BLaER1 treated with 17β-estradiol and CSF1 and Interleukin-3, amounts not matched to agents 10 nM and 100 nM (cell line): ENCODE measurements around the gene TOR3A.
"Not testable (repeated sequence)": the region's sequence is repeated elsewhere in the genome, so short reads cannot be mapped to it uniquely, and the experiment has no call there.

Source experiments
- H3K27ac ChIP-seq, 11 experiments: shearing (Covaris generic); formaldehyde crosslinking; 2 replicates each; pipeline ENCODE4 v1.8.1; 2022
- H3K27me3 ChIP-seq, 11 experiments: shearing (Covaris generic); formaldehyde crosslinking; 2 replicates each; pipeline ENCODE4 v1.8.1; 2022
- H3K36me3 ChIP-seq, 11 experiments: shearing (Covaris generic); formaldehyde crosslinking; 2 replicates each; pipeline ENCODE4 v1.8.1; 2022
- H3K4me1 ChIP-seq, 10 experiments: shearing (Covaris generic); formaldehyde crosslinking; 2 replicates each; pipeline ENCODE4 v1.8.1; 2022
- H3K4me2 ChIP-seq, 11 experiments: shearing (Covaris generic); formaldehyde crosslinking; 2 replicates each; pipeline ENCODE4 v1.8.1; 2022
- H3K4me3 ChIP-seq, 10 experiments: shearing (Covaris generic); formaldehyde crosslinking; 2 replicates each; pipeline ENCODE4 v1.8.1; 2022
- H3K9ac ChIP-seq, 11 experiments: shearing (Covaris generic); formaldehyde crosslinking; 2 replicates each; pipeline ENCODE4 v1.8.1; 2022
- H3K9me3 ChIP-seq, 11 experiments: shearing (Covaris generic); formaldehyde crosslinking; replicated peaks in 1 of 11; 2 replicates each; pipeline ENCODE4 v1.8.1; 2022
- H4K20me1 ChIP-seq, 11 experiments: shearing (Covaris generic); formaldehyde crosslinking; 2 replicates each; pipeline ENCODE4 v1.8.1; 2022
- Cebpa-rat ChIP-seq, 11 experiments: shearing (Covaris generic); IDR thresholded peaks; 2 replicates each; pipeline ENCODE4 v1.8.1; 2022

The TOR3A gene, protein sequence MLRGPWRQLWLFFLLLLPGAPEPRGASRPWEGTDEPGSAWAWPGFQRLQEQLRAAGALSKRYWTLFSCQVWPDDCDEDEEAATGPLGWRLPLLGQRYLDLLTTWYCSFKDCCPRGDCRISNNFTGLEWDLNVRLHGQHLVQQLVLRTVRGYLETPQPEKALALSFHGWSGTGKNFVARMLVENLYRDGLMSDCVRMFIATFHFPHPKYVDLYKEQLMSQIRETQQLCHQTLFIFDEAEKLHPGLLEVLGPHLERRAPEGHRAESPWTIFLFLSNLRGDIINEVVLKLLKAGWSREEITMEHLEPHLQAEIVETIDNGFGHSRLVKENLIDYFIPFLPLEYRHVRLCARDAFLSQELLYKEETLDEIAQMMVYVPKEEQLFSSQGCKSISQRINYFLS

DNA sequence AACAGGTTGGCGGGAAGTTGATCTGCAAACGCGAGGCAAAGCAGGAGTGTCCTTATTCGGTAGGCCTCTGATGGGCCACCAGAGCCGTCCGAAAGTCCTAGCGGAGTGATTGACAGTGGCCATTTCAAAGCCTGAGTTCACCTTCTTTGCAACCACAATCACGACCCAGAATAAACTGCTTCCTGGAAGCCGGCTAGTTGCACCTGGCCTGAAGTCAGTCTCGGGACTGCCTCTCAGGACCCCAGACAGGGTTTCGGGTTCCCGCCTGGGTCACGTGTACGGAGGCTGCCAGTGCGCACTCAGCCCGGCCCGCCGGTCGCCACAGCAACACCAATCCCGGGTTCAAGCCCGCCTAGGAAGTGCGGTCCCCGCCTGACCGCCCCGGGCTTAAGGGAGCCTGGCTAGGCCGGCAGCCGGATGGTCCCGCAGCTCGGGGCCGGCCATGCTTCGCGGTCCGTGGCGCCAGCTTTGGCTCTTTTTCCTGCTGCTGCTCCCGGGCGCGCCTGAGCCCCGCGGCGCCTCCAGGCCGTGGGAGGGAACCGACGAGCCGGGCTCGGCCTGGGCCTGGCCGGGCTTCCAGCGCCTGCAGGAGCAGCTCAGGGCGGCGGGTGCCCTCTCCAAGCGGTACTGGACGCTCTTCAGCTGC is at the start of gene TOR3A:
Gene TOR3A (plus strand): TSS at position 384 of the 646 bp plus-strand sequence. CDS start 59 bp downstream, at position 443.
- Histone ChIP-seq H3K36me3 (peaks cover 17 to 37% (median 23%) of the 10 kb centered on the region in 11 experiments), H3K27me3 (no peaks in the 10 kb centered on the region), H3K4me1 (peaks cover 26 to 44% (median 31%) of the 10 kb centered on the region in 10 experiments), H3K9me3 (no peaks in the 10 kb centered on the region), H3K9ac (peak within 1 kb of the TSS; percentile 87 to 94 (median 92)), H3K27ac (peak within 1 kb of the TSS; percentile 77 to 93 (median 89)), H3K4me3 (peak within 1 kb of the TSS; percentile 75 to 95 (median 90)), H4K20me1 (peaks cover 0 to 24% (median 13%) of the 10 kb centered on the region in 11 experiments; a peak in 15 of 22 replicates), H3K4me2 (peak within 1 kb of the TSS; percentile 90 to 97 (median 94))
- TF ChIP-seq Cebpa-rat (IDR thresholded peaks at IDR 0.05) = no peak

GRCh38 chr1:179034720-179035119 is 47.1 kb upstream of the TOR3A start:
- Histone ChIP-seq H3K27ac (peak overlapping the region in 4 of 11 experiments; percentile 6 to 40 (median 24); a peak in 4 of 22 replicates), H3K9ac (no peak overlapping the region; a peak in 1 of 22 replicates), H3K27me3 (no peaks in the 10 kb centered on the region), H4K20me1 (peaks cover 26 to 96% (median 73%) of the 10 kb centered on the region in 11 experiments; a peak in 20 of 22 replicates), H3K36me3 (0 out of 22 replicates have a peak, but pooled peaks cover 0 to 3% (median 0%) of the 10 kb centered on the region in 11 experiments), H3K4me2 (peak overlapping the region; percentile 9 to 76 (median 59); a peak in 18 of 22 replicates), H3K4me1 (peaks cover 14 to 55% (median 34%) of the 10 kb centered on the region in 10 experiments), H3K4me3 (no peak overlapping the region), H3K9me3 (peaks cover 0 to 9% (median 6%) of the 10 kb centered on the region in 11 experiments; a peak in 12 of 22 replicates)
- TF ChIP-seq Cebpa-rat (IDR thresholded peaks at IDR 0.05) = no peak

- TF ChIP-seq Cebpa-rat (IDR thresholded peaks at IDR 0.05) = no peak
- Histone ChIP-seq H3K9me3 (peaks cover 5 to 31% (median 27%) of the 10 kb centered on the region in 11 experiments), H4K20me1 (peaks cover 13 to 75% (median 51%) of the 10 kb centered on the region in 11 experiments; a peak in 20 of 22 replicates), H3K36me3 (peaks cover under 1 to 18% (median 8%) of the 10 kb centered on the region in 11 experiments; a peak in 18 of 22 replicates), H3K9ac (no peak overlapping the region), H3K4me3 (no peak overlapping the region), H3K27ac (no peak overlapping the region), H3K4me1 (peaks cover 14 to 53% (median 34%) of the 10 kb centered on the region in 10 experiments), H3K4me2 (peak overlapping the region in 6 of 11 experiments; percentile 4 to 49 (median 23); a peak in 10 of 22 replicates), H3K27me3 (no peaks in the 10 kb centered on the region)
Observed at GRCh38 chr1:179036844-179037465, 44.9 kb upstream of the TOR3A start.

GRCh38 chr1:179038528-179039281 is 43.2 kb upstream of the TOR3A start:
- no peaks in the 10 kb centered on the region for H3K27me3 ChIP-seq
- peaks cover 14 to 48% (median 43%) of the 10 kb centered on the region in 11 experiments for H3K9me3 ChIP-seq
- H3K4me1 ChIP-seq = peaks cover 14 to 51% (median 34%) of the 10 kb centered on the region in 10 experiments
- H3K9ac ChIP-seq = no peak overlapping the region
- H3K27ac ChIP-seq = no peak overlapping the region
- peaks cover 20 to 75% (median 44%) of the 10 kb centered on the region in 11 experiments; a peak in 19 of 22 replicates for H4K20me1 ChIP-seq
- peaks cover 18 to 35% (median 25%) of the 10 kb centered on the region in 11 experiments for H3K36me3 ChIP-seq
- no peak for TF ChIP-seq Cebpa-rat (IDR thresholded peaks at IDR 0.05)
- peak overlapping the region in 1 of 11 experiments; percentile 24; a peak in 2 of 22 replicates for H3K4me2 ChIP-seq
- H3K4me3 ChIP-seq = no peak overlapping the region

DNA sequence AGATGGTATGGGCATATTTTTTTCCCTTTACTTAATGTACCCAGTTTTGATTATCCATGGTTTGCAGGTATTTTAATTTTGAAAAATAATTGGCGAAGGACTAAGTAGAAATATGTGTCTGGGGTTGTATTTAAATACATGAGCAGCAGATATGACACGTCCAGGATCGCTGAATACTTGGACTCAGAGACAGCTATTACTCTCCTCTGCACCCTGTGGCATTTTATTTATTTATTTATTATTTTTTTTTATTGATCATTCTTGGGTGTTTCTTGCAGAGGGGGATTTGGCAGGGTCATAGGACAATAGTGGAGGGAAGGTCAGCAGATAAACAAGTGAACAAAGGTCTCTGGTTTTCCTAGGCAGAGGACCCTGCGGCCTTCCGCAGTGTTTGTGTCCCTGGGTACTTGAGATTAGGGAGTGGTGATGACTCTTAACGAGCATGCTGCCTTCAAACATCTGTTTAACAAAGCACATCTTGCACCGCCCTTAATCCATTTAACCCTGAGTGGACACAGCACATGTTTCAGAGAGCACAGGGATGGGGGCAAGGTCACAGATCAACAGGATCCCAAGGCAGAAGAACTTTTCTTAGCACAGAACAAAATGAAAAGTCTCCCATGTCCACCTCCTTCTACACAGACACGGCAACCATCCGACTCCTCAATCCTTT is 42.2 kb upstream of the TOR3A start:
- H3K9me3 ChIP-seq = peaks cover 14 to 57% (median 45%) of the 10 kb centered on the region in 11 experiments
- not testable (repeated sequence) for H3K4me3 ChIP-seq, H3K27me3 ChIP-seq, H3K9ac ChIP-seq, H3K4me2 ChIP-seq, H3K27ac ChIP-seq
- peaks cover 27 to 45% (median 35%) of the 10 kb centered on the region in 11 experiments for H3K36me3 ChIP-seq
- peaks cover 6 to 41% (median 25%) of the 10 kb centered on the region in 10 experiments; a peak in 19 of 20 replicates for H3K4me1 ChIP-seq
- H4K20me1 ChIP-seq = peaks cover 20 to 75% (median 35%) of the 10 kb centered on the region in 11 experiments; a peak in 19 of 22 replicates

GRCh38 chr1:179040175-179040551 is 41.7 kb upstream of the TOR3A start:
- H3K4me3 ChIP-seq, H3K27me3 ChIP-seq, H3K9ac ChIP-seq, H3K27ac ChIP-seq, H3K4me2 ChIP-seq: not testable (repeated sequence)
- H4K20me1 ChIP-seq = peaks cover 16 to 71% (median 30%) of the 10 kb centered on the region in 11 experiments; a peak in 19 of 22 replicates
- H3K4me1 ChIP-seq = peaks cover under 1 to 36% (median 20%) of the 10 kb centered on the region in 10 experiments; a peak in 18 of 20 replicates
- peaks cover 14 to 60% (median 45%) of the 10 kb centered on the region in 11 experiments for H3K9me3 ChIP-seq
- peaks cover 28 to 46% (median 35%) of the 10 kb centered on the region in 11 experiments for H3K36me3 ChIP-seq

DNA sequence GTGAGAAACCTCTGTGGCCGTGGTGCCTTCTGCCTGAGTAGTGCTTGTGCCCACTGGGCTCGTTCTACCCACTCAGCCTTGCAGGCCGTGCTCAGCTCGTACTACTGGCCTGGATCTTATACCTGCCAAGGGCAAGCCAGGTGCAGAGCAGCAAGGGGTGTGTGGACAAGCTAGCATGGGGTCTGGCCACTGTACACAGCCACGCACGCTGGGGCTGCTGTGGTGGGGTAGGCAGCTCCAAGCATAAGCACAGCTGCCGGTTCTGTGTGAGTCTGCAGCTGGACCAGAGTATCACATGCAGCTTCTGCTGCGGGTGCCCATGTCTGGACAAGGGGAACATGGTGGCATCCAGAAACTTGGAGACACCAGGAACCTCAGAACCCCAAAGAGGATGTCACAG is 39.8 kb upstream of the TOR3A start:
- Histone ChIP-seq H3K27me3 (no peaks in the 10 kb centered on the region), H3K36me3 (peaks cover 31 to 53% (median 37%) of the 10 kb centered on the region in 11 experiments), H3K4me1 (peaks cover 0 to 22% (median 15%) of the 10 kb centered on the region in 10 experiments; a peak in 15 of 20 replicates), H4K20me1 (peaks cover 3 to 70% (median 16%) of the 10 kb centered on the region in 11 experiments; a peak in 18 of 22 replicates), H3K27ac (no peak overlapping the region), H3K9me3 (peaks cover 14 to 60% (median 45%) of the 10 kb centered on the region in 11 experiments), H3K4me3 (no peak overlapping the region), H3K4me2 (no peak overlapping the region), H3K9ac (no peak overlapping the region)
- TF ChIP-seq Cebpa-rat (IDR thresholded peaks at IDR 0.05) = no peak
